ENCODE data around the gene VEZT.

DNA sequence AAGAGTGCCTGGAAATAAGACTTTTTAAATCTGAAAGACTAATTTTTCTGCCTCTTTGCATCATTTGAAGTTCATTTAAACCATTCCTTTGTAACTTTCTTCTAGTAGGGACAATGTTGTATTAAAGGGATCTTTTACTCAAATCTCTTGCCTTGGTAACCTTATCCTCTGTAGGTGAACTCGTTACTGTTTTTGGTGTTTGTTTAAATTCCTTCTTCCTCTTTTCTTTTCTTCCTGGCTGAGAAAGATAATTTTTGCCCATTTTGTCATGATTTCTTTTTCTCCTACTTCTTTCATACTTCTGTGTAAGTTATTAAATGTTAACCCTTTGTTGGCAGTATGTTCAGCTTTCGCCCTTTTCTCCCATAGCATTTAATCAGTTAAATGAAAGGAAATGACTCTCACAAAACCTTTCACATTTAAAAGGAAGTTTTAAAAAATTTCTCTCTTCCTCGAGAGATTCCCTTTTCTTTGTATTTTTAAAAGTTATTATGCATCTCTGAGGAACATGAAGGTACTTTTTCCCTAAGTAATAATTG lies 10.3 kb downstream of the VEZT start:
- TF ChIP-seq, protein P1, sequence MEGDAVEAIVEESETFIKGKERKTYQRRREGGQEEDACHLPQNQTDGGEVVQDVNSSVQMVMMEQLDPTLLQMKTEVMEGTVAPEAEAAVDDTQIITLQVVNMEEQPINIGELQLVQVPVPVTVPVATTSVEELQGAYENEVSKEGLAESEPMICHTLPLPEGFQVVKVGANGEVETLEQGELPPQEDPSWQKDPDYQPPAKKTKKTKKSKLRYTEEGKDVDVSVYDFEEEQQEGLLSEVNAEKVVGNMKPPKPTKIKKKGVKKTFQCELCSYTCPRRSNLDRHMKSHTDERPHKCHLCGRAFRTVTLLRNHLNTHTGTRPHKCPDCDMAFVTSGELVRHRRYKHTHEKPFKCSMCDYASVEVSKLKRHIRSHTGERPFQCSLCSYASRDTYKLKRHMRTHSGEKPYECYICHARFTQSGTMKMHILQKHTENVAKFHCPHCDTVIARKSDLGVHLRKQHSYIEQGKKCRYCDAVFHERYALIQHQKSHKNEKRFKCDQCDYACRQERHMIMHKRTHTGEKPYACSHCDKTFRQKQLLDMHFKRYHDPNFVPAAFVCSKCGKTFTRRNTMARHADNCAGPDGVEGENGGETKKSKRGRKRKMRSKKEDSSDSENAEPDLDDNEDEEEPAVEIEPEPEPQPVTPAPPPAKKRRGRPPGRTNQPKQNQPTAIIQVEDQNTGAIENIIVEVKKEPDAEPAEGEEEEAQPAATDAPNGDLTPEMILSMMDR (IDR thresholded peaks at IDR 0.05; ENCODE audit: low read depth, low read length, poor library complexity, severe bottlenecking): no peak
- TF ChIP-seq EZH2phosphoT487 (IDR thresholded peaks at IDR 0.05; ENCODE audit: borderline replicate concordance, low read length): no peak

Data from DOHH2 (cell line).